Activated naive CD4-positive, alpha-beta T cell treated with anti-CD3 and anti-CD28 coated beads for 36 hours (primary cell): ENCODE data around the gene AFAP1. TPM values are rescaled to one million over a fixed set of nuclear protein-coding genes. Genes with fewer than 3 reads are reported as not detected.

Experiments used
- CTCF ChIA-PET: fragments of 350-600 bp; sonication (Branson Sonifier 250); formaldehyde crosslinking; loops from one replicate; lab custom pipeline; 2021; ENCODE audit warnings: antibody characterized with exemption; lab: Charles Lee
- DNase-seq: peaks from one replicate; pipeline ENCODE4 v3.0.0-alpha.2; 2020
- H3K27ac Mint-ChIP-seq: one replicate; pipeline ENCODE4 v1.8.0; 2021; ENCODE audit warnings: mild to moderate bottlenecking, mixed read lengths
- H3K27me3 Mint-ChIP-seq: one replicate; pipeline ENCODE4 v1.8.0; 2021; ENCODE audit warnings: low read depth, mixed read lengths
- H3K36me3 Mint-ChIP-seq: one replicate; pipeline ENCODE4 v1.8.0; 2021; ENCODE audit warnings: low read depth, mixed read lengths
- H3K4me1 Mint-ChIP-seq: one replicate; pipeline ENCODE4 v1.8.0; 2021; ENCODE audit warnings: low read depth, mixed read lengths
- H3K4me3 Mint-ChIP-seq: one replicate; pipeline ENCODE4 v1.8.0; 2021; ENCODE audit warnings: mild to moderate bottlenecking, moderate library complexity, mixed read lengths
- H3K9me3 Mint-ChIP-seq: one replicate; pipeline ENCODE4 v1.8.0; 2021; ENCODE audit warnings: mixed read lengths
- intact Hi-C: fragments of 100-400 bp; cut with micrococcal nuclease; formaldehyde crosslinking; loops from one replicate; pipeline ENCODE4 v1.15.1; 2023
- total RNA-seq, 2 experiments: library from RNA; stranded (reverse); gene quantifications; one replicate each; pipeline ENCODE4 v1.2.3, GENCODE V29; 2021

AFAP1 gene
- total RNA-seq, 2 experiments from 2014 or later: 26.7 to 28.8 TPM

- H3K9me3 Mint-ChIP-seq: peaks cover 9% of the 10 kb centered on the region
- peaks cover 54% of the 10 kb centered on the region for H3K4me1 Mint-ChIP-seq
- no peak for DNase-seq
- no peak overlapping the region for H3K4me3 Mint-ChIP-seq
- intact Hi-C loops: no loop called here
- CTCF ChIA-PET: interaction anchor here (0.8 to 1.6 kb wide), 4 partner anchors 10 to 112 kb away, joined by 3 to 6 read pairs (median 3); partner anchors contain the start of gene AFAP1
- H3K27ac Mint-ChIP-seq: peak overlapping the region; percentile 84
- H3K27me3 Mint-ChIP-seq: no peaks in the 10 kb centered on the region
- peaks cover 38% of the 10 kb centered on the region for H3K36me3 Mint-ChIP-seq
Observed at GRCh38 chr4:7827566-7827965, 112.1 kb downstream of the AFAP1 start.

DNA sequence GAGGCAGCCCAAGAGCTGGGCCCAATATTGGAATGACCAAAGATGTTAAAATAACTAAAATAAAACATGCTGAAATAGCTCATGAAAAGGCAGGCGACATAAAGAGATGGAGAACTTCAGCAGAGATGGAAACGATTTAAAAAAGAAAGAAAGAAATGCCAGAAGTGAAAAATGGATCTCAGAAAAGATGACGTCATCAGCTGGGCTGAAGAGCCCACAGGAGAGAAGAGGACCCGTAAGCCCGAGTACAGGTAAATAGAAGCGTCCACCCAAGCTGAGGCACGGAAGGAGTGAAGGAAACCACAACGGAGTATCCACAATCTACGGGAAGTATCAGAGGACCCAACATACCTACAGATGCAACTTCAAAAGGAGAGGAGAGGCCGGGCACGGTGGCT, 112.8 kb downstream of the AFAP1 start:
- no peaks in the 10 kb centered on the region for H3K27me3 Mint-ChIP-seq
- CTCF ChIA-PET: interaction anchor here (0.6 to 1.3 kb wide), 2 partner anchors 17 to 38 kb away, joined by 3 to 6 read pairs; no protein-coding TSS in a partner anchor
- peaks cover 51% of the 10 kb centered on the region for H3K4me1 Mint-ChIP-seq
- DNase-seq: no peak
- H3K27ac Mint-ChIP-seq: no peak overlapping the region
- intact Hi-C loops: no loop called here
- peaks cover 9% of the 10 kb centered on the region for H3K9me3 Mint-ChIP-seq
- H3K4me3 Mint-ChIP-seq: no peak overlapping the region
- peaks cover 32% of the 10 kb centered on the region for H3K36me3 Mint-ChIP-seq

- DNase-seq: no peak
- intact Hi-C loops: no loop called here
- peaks cover 28% of the 10 kb centered on the region for H3K36me3 Mint-ChIP-seq
- no peak overlapping the region for H3K27ac Mint-ChIP-seq
- peaks cover 47% of the 10 kb centered on the region for H3K4me1 Mint-ChIP-seq
- no peaks in the 10 kb centered on the region for H3K27me3 Mint-ChIP-seq
- peaks cover 9% of the 10 kb centered on the region for H3K9me3 Mint-ChIP-seq
- no peak overlapping the region for H3K4me3 Mint-ChIP-seq
- CTCF ChIA-PET: interaction anchor here (0.6 to 1.3 kb wide), 2 partner anchors 18 to 38 kb away, joined by 3 to 6 read pairs; no protein-coding TSS in a partner anchor
Observed at GRCh38 chr4:7826176-7826908, 113.3 kb downstream of the AFAP1 start.

DNA sequence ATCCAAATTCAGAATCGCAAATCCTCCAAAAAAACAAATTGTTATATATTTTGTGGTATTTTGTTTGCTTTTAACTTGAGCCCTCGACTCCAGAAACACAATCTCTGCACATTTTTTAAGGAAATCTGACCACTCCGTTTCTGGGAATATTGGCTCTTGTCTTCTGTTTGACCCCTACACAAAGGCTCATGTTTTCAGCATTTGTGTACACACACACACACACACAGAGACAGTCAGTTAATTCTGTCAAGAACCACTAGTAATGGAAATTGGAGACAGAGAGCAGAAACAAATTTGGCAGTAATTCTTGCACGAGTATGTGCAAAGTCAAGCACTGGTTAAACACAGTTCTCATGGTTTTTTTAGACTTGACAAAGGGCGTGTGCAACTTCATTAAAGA, 115.4 kb downstream of the AFAP1 start:
- Mint-ChIP-seq H3K4me3 (no peak overlapping the region), H3K36me3 (peaks cover 27% of the 10 kb centered on the region), H3K9me3 (peaks cover 6% of the 10 kb centered on the region), H3K4me1 (peaks cover 29% of the 10 kb centered on the region), H3K27ac (no peak overlapping the region), H3K27me3 (no peaks in the 10 kb centered on the region)
- intact Hi-C loops: no loop called here
- CTCF ChIA-PET: interaction anchor here (0.9 kb wide), 1 partner anchor 911 kb away, joined by 3 read pairs; no protein-coding TSS in a partner anchor
- DNase-seq: no peak

GRCh38 chr4:7823416-7823824, 116.2 kb downstream of the AFAP1 start:
- H3K27ac Mint-ChIP-seq: no peak overlapping the region
- H3K4me3 Mint-ChIP-seq: no peak overlapping the region
- peaks cover 19% of the 10 kb centered on the region for H3K36me3 Mint-ChIP-seq
- H3K27me3 Mint-ChIP-seq: no peaks in the 10 kb centered on the region
- CTCF ChIA-PET: interaction anchor here (0.8 to 0.9 kb wide), 2 partner anchors 54 to 910 kb away, joined by 3 read pairs; no protein-coding TSS in a partner anchor
- no peaks in the 10 kb centered on the region for H3K9me3 Mint-ChIP-seq
- DNase-seq: no peak
- intact Hi-C loops: no loop called here
- H3K4me1 Mint-ChIP-seq: peaks cover 21% of the 10 kb centered on the region

DNA sequence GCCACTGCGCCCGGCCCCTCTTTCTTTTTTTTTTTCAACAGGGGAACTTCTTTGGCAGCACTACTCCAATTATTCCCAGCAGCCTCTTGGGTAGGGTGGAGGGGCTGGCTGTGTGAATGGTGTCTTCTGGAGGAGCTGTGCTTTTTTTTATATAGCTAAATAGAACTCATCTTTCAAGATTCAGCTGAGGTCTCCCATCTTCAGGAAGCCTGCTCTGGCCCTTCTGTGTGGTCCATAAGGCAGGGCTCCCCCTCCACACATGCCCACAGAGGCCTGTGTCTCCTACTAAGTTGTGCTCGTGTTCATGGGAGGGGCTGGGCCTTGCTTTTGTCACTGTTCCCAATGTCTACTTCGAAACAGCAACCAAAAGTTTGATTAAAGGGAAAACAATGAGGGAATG, 116.8 kb downstream of the AFAP1 start:
- H3K27ac Mint-ChIP-seq: no peak overlapping the region
- no peak overlapping the region for H3K4me3 Mint-ChIP-seq
- peaks cover 18% of the 10 kb centered on the region for H3K36me3 Mint-ChIP-seq
- H3K27me3 Mint-ChIP-seq: no peaks in the 10 kb centered on the region
- H3K4me1 Mint-ChIP-seq: peaks cover 15% of the 10 kb centered on the region
- intact Hi-C loops: no loop called here
- no peaks in the 10 kb centered on the region for H3K9me3 Mint-ChIP-seq
- CTCF ChIA-PET: interaction anchor here (0.7 to 0.8 kb wide), 2 partner anchors 9 to 53 kb away, joined by 3 to 5 read pairs; no protein-coding TSS in a partner anchor
- DNase-seq: no peak

DNA sequence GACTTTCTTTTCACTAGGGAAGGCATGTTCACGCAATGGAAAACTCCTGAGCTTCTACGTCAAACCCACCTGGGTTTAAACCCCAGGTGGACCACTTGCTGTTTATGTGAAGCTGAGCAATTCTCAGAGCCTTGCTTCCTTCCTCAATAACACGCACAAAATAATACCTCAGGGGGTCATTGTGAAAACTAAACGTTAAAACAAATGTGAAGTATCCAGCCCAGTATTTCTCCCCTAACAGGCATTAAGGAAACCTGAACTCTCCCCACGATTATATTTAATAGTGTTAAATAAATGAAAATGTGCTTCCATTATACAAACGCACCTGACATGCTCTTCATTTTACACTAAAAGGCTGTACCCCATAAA, 117.5 kb downstream of the AFAP1 start:
- Mint-ChIP-seq H3K4me1 (peaks cover 9% of the 10 kb centered on the region), H3K27ac (no peak overlapping the region), H3K36me3 (peaks cover 14% of the 10 kb centered on the region), H3K9me3 (no peaks in the 10 kb centered on the region), H3K27me3 (no peaks in the 10 kb centered on the region), H3K4me3 (no peak overlapping the region)
- intact Hi-C loops: no loop called here
- CTCF ChIA-PET: interaction anchor here (0.7 to 1.2 kb wide), 2 partner anchors 8 to 165 kb away, joined by 3 to 5 read pairs; no protein-coding TSS in a partner anchor
- no peak for DNase-seq

GRCh38 chr4:7821245-7822136, 118.2 kb downstream of the AFAP1 start:
- CTCF ChIA-PET: interaction anchor here (1.2 kb wide), 1 partner anchor 166 kb away, joined by 3 read pairs; no protein-coding TSS in a partner anchor
- H3K4me3 Mint-ChIP-seq: no peak overlapping the region
- H3K27me3 Mint-ChIP-seq: no peaks in the 10 kb centered on the region
- DNase-seq: no peak
- H3K36me3 Mint-ChIP-seq: peaks cover 9% of the 10 kb centered on the region
- H3K27ac Mint-ChIP-seq: no peak overlapping the region
- H3K4me1 Mint-ChIP-seq: peaks cover 5% of the 10 kb centered on the region
- H3K9me3 Mint-ChIP-seq: no peaks in the 10 kb centered on the region
- intact Hi-C loops: no loop called here

DNA sequence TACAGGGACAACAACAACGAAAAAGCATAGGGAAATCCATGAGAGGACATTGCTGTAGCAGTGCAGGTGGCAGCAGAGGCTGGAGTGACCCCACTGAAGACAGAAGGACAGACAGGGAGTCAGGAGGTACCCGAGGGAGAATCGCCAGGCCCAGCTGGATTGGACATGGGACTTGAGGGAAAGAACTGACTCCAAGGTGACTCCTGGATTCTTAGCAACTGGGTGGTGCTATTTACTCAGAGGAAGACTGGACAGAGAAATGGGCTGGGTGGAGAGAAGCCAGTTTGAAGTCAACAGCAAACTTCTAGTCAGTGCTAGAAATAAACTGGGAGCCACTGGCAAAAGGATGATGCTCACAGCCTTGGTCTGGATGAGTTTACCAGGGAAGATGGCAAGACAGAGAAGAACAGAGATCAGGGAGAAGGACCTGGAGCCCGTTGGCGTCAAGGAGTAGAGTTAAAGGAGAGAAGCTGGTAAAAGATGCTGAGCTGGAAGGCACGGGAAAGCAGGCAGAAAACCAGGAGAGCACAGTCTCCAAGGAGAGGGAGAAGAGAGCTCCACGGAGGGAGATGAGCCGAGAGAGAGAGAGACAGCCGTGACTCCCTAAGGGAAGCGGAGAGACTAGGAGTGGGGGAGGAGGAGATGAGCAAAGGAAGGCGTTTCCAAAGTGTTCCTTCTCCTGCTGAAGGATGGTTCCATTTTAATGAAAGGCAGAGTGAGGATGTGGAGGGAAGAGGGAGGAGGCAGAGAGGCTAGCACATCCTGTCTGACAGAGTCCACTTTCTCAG, 119.4 kb downstream of the AFAP1 start:
- intact Hi-C loops: no loop called here
- Mint-ChIP-seq H3K27ac (no peak overlapping the region), H3K4me1 (peaks cover 5% of the 10 kb centered on the region), H3K36me3 (peaks cover 6% of the 10 kb centered on the region), H3K27me3 (no peaks in the 10 kb centered on the region), H3K9me3 (no peaks in the 10 kb centered on the region), H3K4me3 (no peak overlapping the region)
- CTCF ChIA-PET: no interaction called here
- no peak for DNase-seq

GRCh38 chr4:7819446-7819845, 120.2 kb downstream of the AFAP1 start:
- Mint-ChIP-seq H3K9me3 (no peaks in the 10 kb centered on the region), H3K36me3 (peaks cover 8% of the 10 kb centered on the region), H3K4me3 (no peak overlapping the region), H3K4me1 (peaks cover 5% of the 10 kb centered on the region), H3K27me3 (no peaks in the 10 kb centered on the region), H3K27ac (no peak overlapping the region)
- CTCF ChIA-PET: no interaction called here
- DNase-seq: no peak
- intact Hi-C loops: no loop called here

- intact Hi-C loops: no loop called here
- peaks cover 8% of the 10 kb centered on the region for H3K4me1 Mint-ChIP-seq
- H3K27ac Mint-ChIP-seq: no peak overlapping the region
- H3K4me3 Mint-ChIP-seq: no peak overlapping the region
- DNase-seq: no peak
- H3K27me3 Mint-ChIP-seq: no peaks in the 10 kb centered on the region
- no peaks in the 10 kb centered on the region for H3K9me3 Mint-ChIP-seq
- peaks cover 8% of the 10 kb centered on the region for H3K36me3 Mint-ChIP-seq
- CTCF ChIA-PET: interaction anchor here (0.9 kb wide), 1 partner anchor 58 kb away, joined by 3 read pairs; no protein-coding TSS in a partner anchor
Observed at GRCh38 chr4:7818399-7818911, 121.2 kb downstream of the AFAP1 start.
